OCI-M2 (cell line): ENCODE data around the gene SEC63.
"Not testable (repeated sequence)": the region's sequence is repeated elsewhere in the genome, so short reads cannot be mapped to it uniquely, and the experiment has no call there.

Experiments
- DNase-seq: peaks from one replicate; lab custom pipeline; 2025; ENCODE audit not compliant: unreplicated experiment; lab: John Stamatoyannopoulos, UW

The SEC63 gene

GRCh38 chr6:107864226-107865127 lies 93.5 kb downstream of the SEC63 start:
- no peak for DNase-seq

- no peak for DNase-seq
Observed at GRCh38 chr6:107862383-107862782, 95.6 kb downstream of the SEC63 start.

DNA sequence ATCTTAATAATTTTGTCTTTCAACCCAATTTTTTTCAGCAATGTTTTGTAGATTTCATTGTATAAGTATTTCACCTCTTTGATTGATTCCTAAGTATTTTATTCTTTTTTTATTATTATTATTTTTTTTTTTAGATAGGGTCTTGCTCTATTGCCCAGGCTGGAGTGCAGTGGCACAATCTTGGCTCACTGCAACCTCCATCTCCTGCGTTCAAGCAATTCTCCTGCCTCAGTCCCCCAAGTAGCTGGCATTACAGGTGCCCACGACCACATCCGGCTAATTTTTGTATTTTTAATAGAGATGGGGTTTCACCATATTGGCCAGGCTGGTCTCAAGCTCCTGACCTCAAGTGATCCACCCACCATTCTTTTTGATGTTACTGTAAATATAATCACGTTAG lies 97.0 kb downstream of the SEC63 start:
- not testable (repeated sequence) for DNase-seq

DNA sequence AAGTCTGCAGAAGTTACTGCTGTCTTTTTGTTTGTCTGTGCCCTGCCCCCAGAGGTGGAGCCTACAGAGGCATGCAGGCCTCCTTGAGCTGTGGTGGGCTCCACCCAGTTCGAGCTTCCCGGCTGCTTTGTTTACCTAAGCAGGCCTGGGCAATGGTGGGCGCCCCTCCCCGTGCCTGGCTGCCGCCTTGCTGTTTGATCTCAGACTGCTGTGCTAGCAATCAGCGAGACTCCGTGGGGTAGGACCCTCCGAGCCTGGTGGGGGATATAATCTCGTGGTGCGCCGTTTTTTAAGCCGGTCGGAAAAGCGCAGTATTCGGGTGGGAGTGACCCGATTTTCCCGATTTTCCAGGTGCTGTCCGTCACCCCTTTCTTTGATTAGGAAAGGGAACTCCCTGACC lies 97.9 kb downstream of the SEC63 start:
- not testable (repeated sequence) for DNase-seq

DNA sequence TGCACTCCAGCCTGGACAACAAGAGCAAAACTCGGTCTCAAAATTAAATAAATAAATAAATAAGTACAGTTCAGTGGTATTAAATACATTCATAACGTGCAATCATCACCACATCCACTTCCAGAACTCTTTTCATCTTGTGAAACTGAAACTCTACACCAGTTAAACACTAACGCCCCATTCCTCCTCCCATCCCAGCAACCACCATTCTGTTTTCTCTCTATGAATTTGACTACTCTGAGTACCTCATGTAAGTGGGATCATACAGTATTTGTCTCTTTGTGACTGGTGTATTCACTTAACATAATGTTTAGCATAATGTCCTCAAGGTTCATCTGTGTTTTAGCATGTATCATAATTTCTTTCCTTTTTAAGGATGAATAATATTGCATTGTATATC lies 104.8 kb downstream of the SEC63 start:
- no peak for DNase-seq

DNA sequence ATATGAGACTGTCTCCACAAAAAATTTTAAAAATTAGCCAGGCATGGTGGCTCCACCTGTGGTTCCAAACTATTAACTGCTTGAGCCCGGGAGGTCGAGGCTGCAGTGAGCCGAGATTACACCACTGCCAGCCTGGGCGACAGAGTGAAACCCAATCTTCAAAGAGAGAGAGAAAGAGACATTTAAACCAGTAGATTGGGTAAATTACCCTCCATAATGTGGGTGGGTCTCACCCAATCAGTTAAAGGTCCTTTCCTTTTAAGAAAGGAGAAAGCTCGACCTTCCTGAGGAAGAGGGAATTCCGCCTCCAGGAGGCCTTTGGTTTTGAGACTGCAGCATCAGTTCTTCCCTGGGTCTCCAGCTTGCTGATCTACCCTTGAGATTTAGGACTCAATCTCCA lies 108.7 kb downstream of the SEC63 start:
- no peak for DNase-seq

DNA sequence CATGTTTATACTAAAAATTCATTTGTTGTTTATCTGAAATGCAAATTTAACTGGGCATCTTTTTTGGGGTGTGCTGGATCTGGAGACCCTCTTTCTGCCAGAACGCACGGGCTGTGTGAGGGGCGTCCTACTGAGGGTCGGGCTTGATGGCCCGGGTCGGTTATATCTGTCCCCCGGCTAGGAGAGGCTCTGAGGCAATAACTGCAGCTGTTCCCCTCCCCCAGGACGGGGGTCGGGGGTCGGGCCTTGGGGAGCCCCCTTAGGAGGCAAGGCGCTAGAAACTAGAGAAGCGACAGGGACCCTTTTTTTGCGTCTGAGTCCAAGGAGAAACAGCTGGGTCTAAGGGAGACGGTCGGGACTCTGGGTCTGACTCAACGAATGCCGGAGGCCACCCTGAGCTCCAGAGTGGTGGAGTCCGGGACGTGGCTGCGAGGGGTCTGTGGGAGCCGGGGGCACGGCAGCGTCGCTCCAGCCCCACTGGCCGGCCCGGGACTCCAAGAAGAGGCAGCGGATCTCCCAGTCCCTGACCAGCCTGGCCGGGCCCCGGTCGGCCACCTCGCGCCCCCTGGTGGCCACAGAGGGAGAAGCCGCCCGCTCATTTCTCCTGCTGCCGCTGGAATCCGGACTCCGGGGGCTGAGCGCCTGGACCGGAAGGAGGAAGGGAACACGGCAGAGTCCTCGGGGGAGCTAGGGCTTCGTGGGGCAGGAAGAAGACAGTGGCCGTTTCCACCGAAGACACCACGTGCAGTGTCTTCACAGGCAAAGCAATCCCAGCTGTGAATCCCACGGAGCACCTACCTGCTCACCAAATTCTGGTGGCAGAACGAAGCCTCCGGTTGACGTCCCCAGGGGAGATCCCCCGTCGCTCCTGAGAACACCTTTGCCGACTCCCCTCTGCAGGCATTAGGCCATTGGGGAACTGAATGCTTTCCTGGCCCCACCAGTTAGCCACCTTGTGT lies 109.9 kb downstream of the SEC63 start:
- DNase-seq, result peak; percentile 72

DNA sequence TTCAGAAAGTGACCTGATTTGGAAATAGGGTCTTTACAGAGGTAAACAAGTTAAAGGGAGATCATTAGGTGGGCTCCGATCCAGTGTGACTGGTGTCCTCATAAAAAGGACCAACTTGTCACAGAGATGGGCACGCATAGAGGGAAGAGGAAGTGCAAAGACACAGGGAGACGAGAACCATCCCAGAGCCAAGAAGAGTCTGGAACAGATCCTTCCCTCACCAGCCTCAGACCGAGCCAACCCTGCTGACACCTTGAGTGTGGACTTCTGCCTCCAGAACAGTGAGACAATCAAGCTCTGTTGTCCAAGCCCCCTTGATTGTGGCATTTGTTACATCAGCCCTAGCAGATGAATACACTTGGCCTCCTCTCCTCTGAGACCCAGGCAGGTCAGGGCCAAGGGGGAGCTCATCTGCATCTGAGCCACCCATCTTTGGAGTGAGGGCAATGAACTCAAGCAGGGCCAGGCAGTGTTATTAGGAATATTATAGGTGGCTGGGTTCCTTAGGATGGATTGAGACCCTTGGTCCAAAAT lies 111.7 kb downstream of the SEC63 start:
- no peak for DNase-seq

- no peak for DNase-seq
Observed at GRCh38 chr6:107845777-107846176, 112.2 kb downstream of the SEC63 start.

- DNase-seq, result no peak
Observed at GRCh38 chr6:107843400-107843799, 114.6 kb downstream of the SEC63 start.

- no peak for DNase-seq
Observed at GRCh38 chr6:107841275-107841670, 116.7 kb downstream of the SEC63 start.

DNA sequence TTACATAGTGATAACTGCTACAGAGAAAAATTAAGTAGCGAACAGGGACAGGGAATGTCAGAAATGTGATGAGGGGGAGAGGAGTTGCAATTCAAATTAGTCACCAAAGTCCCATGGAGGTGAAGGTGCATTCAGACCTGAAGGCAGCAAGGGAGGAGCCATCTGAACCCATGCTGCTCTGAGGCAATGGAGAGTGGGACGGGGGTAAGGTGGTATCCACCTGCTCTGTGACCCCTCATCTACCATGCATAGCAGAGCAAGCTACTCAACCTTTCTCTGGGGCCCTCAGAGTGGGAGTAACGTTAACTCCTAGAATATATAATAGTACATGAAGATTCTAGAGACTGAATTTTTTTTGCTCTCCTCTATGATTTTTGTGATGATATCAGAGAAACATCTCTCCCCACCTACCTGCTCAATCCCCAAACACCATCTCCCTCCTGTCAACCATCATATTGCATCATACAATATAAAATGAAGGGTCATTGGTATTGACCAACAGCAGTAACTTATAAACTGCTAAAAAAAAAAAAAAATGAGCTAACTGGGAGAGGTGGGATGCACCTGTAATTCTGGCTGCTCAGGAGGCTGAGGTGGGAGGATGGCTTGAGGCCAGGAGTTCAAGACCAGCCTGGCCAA lies 117.3 kb downstream of the SEC63 start:
- no peak for DNase-seq

GRCh38 chr6:107833136-107833535 lies 124.9 kb downstream of the SEC63 start:
- no peak for DNase-seq

GRCh38 chr6:107832151-107833056 lies 125.6 kb downstream of the SEC63 start:
- DNase-seq, result no peak

- DNase-seq, result no peak
Observed at GRCh38 chr6:107830060-107830459, 127.9 kb downstream of the SEC63 start.

DNA sequence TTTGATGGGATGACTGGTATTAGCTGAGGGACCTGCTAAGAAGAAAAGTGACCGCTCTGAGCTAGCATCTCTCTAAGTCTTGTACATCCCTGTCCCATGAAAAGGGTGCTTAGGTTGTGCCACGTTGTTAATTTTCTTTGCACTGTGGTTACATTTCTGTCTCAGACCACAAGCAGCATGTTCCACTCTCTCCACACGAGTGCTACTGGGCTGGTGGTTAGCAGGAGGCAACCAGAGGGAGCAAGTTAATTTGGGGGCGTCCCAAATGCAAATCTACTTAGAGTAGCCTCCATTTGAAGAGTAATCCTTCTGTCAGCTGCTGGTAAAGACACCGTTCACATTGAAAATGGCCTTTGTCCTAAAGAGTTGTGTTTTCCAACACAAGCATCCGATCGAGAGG lies 130.5 kb downstream of the SEC63 start:
- no peak for DNase-seq

DNA sequence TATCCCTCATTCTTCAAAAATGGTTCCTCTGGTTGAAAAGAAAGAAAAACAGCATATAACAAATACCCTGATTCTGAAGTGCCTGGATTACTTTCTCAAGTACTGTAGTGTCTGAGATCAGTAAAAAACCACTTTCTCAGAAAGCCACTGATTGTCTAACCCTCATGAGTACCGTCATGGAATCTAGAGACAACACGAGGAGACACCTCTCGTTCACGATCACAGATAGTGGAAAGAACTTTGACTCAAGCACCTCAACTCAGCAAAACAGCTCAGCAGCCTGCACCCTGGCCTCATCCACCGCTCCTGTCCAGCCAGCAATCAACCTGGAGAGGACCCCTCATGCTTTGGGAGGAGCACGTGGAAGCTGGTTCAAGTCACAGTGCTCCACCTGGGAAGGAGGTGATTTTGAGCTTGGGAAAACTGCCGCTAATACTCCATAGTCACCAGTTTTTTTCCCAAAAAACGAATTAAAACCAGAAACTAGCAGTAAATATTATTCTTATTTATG lies 134.9 kb downstream of the SEC63 start:
- DNase-seq, result no peak

DNA sequence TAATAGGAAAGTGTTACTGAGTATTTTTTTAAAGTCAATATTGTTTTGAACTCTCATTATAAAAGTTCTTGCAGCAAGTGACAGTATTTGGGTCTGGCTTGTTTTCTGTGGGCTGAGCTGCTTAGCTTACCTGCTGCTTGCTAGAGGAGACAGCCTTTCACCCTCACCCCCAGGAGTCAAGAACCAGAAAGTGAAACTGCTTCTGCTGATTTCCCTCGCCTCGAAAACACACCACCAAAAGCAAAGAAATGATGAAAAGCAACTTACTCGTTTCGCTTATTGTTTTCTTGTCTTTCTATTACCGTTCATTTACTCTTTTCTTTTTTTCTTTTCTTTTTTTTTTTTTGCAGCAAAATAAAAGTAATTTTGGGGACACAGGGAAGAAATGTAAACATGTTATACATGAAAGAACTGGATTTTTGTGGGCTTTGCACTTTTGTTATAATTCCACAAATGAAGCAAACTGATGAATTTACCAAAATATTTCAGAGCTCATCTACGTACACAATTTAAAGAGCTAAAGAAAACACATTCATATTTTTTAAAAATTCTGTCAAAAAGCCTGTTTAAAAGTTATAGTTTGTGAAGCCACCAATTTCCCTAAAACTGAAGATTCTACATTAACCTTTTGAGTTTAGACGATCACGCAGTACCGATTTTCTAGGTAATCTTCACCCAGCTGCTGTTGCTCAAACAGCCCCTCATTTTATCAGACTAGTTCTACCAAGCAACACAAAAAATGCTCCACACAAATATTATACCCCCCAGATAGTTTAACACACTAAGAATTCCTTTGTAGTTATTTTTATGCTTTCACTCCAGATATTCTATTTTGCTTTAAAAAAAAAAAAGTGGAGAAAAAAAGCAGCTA lies 135.6 kb downstream of the SEC63 start:
- no peak for DNase-seq

DNA sequence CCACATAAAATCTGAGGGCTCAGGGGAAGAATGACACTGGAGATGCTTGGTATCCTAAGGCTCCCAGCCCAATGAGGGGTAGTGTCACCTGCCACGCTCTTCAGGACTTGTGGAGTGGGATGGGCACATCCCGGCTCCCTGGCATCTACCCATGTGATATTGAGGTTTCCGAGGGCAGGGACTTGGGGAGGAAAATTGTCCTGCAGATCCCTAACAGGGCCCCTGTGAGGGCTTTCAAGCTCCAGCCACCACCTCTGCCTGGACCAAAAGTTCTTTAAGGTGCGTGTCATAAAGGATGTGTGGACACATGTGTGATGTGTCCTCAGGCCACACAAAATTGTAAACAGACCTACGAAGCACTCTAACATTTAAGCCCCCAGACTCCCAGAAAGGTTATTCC lies 136.4 kb downstream of the SEC63 start:
- DNase-seq, result no peak
